Fibroblast of lung (primary cell): ENCODE data around the gene SLIT3.

Experiments used
- EZH2 ChIP-seq: IDR thresholded peaks from 2 replicates; pipeline ENCODE4 v1.5.1; 2012; ENCODE audit warnings: low read length, control low read depth, mild to moderate bottlenecking; ENCODE audit errors: missing control alignments
- TF ChIP-seq, protein P1 (sequence below), 2 donors: IDR thresholded peaks in 1 of 2; conservative IDR thresholded peaks in 1 of 2; 1 replicate in 1 of 2; 2 replicates in 1 of 2; pipeline ENCODE4 v1.5.1; 2011 to 2012; ENCODE audit warnings: low read length in 2 of 2, control low read depth in 1 of 2, inconsistent platforms in 1 of 2, low read depth in 1 of 2, mild to moderate bottlenecking in 1 of 2

DNA sequence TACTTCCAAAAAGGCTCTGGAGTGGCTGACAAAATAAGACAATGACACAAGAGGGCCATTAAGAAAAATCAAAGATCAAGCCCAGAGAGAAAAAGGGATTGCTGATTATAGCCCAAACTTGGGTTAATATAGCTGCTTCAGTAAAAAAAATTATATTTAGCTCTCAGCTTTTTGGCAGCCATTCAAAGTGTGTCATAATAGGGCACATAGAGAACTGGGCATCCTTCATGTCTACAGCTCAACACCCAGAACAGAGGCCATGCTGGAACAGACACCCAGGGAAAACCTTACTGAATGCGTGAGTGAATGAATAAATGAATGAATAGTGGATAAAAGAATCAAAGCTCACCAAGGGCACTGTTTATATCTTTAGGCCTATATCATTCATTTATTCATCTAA is 110.1 kb downstream of the SLIT3 start:
- TF ChIP-seq, protein P1, sequence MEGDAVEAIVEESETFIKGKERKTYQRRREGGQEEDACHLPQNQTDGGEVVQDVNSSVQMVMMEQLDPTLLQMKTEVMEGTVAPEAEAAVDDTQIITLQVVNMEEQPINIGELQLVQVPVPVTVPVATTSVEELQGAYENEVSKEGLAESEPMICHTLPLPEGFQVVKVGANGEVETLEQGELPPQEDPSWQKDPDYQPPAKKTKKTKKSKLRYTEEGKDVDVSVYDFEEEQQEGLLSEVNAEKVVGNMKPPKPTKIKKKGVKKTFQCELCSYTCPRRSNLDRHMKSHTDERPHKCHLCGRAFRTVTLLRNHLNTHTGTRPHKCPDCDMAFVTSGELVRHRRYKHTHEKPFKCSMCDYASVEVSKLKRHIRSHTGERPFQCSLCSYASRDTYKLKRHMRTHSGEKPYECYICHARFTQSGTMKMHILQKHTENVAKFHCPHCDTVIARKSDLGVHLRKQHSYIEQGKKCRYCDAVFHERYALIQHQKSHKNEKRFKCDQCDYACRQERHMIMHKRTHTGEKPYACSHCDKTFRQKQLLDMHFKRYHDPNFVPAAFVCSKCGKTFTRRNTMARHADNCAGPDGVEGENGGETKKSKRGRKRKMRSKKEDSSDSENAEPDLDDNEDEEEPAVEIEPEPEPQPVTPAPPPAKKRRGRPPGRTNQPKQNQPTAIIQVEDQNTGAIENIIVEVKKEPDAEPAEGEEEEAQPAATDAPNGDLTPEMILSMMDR (conservative IDR thresholded peaks at IDR 0.05 in 1 of 2, IDR thresholded peaks at IDR 0.05 in 1 of 2; ENCODE audit: low read depth in 1 of 2, low read length in 2 of 2): no peak
- TF ChIP-seq EZH2: no peak
